Coronary artery (tissue), 2 donors: ENCODE measurements around the gene ELP2.
A peak's percentile ranks its signal among the peaks of the same experiment; 100 is the strongest.

Experiments used
- DNase-seq: peaks from one replicate; pipeline ENCODE4 v3.0.0-alpha.2; 2017; ENCODE audit warnings: low spot score
- H3K27ac ChIP-seq, 2 donors: fragments of 200-600 bp; sonication (generic); one replicate each; pipeline ENCODE4 v1.5.1; 2016 to 2019
- H3K4me3 ChIP-seq: fragments of 200-600 bp; sonication (generic); 2 replicates; pipeline ENCODE4 v1.5.1; 2016; ENCODE audit warnings: mild to moderate bottlenecking, moderate library complexity
- TF ChIP-seq, protein P1 (sequence below): fragments of 200-600 bp; sonication (generic); IDR thresholded peaks from one replicate; pipeline ENCODE4 v1.5.1; 2019; ENCODE audit warnings: antibody characterized with exemption

ELP2 gene

DNA sequence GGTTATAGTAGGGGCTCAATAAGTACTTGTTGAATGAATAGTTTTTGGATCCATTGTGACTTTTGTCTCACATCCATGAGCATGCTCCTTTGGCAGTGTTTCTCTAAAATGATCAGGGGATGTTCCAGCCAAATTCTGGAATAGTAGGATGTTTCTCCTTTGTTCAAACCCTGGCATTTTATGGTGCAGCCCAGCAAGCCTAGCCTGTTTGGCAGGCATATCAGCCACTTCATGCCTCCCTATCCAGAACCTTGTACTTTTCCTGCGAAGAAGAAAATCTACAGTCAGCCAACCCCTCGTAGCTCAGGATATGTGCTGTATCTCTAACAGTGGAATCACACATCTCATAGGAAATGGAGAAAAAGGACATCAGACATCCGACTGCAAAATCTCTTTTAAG lies 35.3 kb upstream of the ELP2 start:
- Histone ChIP-seq H3K27ac (no peak overlapping the region), H3K4me3 (no peak overlapping the region)
- DNase-seq, result no peak
- TF ChIP-seq, protein P1, sequence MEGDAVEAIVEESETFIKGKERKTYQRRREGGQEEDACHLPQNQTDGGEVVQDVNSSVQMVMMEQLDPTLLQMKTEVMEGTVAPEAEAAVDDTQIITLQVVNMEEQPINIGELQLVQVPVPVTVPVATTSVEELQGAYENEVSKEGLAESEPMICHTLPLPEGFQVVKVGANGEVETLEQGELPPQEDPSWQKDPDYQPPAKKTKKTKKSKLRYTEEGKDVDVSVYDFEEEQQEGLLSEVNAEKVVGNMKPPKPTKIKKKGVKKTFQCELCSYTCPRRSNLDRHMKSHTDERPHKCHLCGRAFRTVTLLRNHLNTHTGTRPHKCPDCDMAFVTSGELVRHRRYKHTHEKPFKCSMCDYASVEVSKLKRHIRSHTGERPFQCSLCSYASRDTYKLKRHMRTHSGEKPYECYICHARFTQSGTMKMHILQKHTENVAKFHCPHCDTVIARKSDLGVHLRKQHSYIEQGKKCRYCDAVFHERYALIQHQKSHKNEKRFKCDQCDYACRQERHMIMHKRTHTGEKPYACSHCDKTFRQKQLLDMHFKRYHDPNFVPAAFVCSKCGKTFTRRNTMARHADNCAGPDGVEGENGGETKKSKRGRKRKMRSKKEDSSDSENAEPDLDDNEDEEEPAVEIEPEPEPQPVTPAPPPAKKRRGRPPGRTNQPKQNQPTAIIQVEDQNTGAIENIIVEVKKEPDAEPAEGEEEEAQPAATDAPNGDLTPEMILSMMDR, result no peak

DNA sequence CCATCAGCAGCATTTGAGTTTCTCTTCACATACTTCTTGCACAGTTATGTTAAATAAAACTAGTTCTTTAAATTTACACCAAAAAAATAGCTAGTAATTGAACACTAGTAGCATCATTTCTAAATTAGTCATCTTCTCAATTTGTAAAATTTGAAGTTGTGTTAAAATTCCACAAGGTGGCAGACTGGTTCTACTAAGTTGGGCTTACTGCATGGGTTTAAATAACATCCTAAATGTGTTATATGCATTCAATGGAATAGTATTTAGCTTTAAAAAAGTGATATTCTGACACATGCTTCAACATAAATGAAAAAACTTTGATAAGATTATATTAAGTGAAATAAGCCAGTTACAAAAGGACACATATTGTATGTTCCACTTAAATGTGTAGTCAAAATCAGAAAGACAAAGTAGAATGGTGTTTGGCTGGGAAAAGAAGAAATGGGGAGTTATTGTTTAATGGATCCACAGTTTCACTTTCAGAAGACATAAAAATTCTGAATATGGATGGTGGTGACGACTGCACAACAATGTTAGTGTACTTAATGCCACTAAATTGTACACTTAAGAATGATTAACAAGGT lies 33.7 kb upstream of the ELP2 start:
- Histone ChIP-seq H3K27ac (no peak overlapping the region), H3K4me3 (no peak overlapping the region)
- DNase-seq, result no peak
- TF ChIP-seq, protein P1, result peak; percentile 31

DNA sequence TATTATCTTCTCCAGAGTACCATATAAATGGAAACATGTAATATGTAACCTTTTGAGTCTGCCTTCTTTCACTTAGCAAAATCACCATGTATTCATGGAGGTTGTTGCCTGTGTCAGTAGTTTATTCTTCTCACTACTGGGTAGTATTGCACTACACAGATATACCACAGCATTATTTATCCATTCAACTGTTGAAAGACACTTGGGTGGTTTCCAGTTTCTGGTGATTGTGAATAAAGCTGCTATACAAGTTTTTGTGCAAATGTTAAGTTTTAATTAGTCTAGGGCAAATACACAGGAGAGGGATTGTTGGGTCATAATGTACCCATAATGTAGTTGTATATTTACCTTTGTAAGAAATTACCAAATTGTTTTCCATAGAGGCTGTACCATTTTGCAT lies 32.7 kb upstream of the ELP2 start:
- DNase-seq, result no peak
- TF ChIP-seq, protein P1, result no peak
- no peak overlapping the region for H3K4me3 ChIP-seq
- no peak overlapping the region for H3K27ac ChIP-seq

DNA sequence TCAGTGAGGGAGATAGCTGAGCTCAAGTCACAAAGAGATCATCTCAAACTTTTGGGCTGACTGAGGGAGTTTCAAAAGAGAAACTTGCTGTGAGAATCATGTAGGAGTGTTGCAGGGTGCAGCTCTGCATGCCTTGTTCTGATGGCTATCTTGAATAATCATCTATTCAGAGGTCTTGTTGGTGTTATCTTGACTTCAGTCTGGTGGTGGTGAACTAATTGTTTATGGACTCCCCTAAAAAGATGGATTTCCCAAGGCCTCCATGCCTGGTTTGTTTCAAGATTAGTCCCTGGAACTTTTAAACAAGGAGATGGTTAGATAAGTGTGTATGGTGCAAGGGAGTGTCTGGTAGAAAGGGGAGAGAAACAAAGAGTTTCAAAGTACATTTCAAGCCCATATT lies 30.4 kb upstream of the ELP2 start:
- TF ChIP-seq, protein P1, result no peak
- no peak for DNase-seq
- Histone ChIP-seq H3K27ac (no peak overlapping the region), H3K4me3 (no peak overlapping the region)

DNA sequence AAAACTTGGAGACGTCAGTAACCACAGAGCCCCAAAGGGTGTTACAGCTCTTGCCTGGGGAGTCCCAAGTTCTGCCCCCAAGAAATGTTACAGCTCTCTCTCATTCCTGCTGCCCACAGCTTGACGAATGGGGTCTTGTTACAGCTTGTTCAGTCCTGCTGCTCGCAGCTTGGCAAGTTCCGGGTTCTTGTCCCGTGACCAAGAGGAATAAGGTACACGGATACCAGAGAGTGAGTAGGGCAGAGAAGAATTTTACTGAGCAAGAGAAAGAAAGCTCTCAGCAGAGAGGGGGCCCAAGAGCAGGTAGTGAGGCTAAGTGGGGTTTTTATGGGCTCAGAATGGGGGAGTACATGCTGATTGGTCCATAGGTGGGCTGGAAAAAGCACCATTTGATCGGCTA lies 27.8 kb upstream of the ELP2 start:
- DNase-seq, result no peak
- H3K4me3 ChIP-seq, result no peak overlapping the region
- no peak overlapping the region for H3K27ac ChIP-seq
- TF ChIP-seq, protein P1, result no peak

DNA sequence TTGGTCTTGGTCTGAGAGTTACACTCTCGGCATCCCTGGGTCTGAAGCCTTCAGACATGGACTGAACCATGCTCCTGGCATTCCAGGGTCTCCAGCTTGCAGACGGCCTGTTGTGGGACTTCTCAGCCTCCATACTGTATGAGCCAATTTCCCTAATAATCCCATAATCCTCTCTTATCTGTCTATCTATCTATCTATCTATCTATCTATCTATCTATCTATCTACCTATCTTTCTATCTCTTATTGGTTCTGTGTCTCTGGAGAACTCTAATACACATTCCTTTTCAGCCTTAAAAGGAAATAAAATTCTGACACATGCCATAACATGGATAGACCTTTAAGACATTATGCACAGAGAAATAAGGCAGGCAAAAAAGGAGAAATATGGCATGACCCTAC lies 24.9 kb upstream of the ELP2 start:
- TF ChIP-seq, protein P1, result no peak
- H3K27ac ChIP-seq, result no peak overlapping the region
- no peak overlapping the region for H3K4me3 ChIP-seq
- DNase-seq, result no peak

DNA sequence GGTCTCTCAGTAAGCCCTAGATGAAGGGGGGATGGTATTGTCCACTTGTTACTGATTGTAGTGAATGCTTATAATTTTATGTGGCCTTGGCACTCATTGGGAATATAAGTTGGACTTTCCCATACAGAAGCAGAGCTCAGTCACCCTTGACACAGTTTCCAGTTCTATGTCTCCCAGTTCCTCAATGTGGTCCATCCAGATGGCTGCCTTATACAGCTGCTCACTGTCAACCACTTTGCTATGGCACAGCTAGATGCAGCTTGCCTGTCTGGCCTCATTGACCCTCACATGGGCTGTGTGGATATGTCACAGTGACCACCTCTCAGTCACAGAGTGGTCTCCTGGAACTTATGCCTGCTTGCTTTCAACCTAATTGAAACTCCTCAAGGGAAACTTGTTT lies 22.2 kb upstream of the ELP2 start:
- TF ChIP-seq, protein P1, result no peak
- H3K27ac ChIP-seq, result no peak overlapping the region
- DNase-seq, result no peak
- no peak overlapping the region for H3K4me3 ChIP-seq
